GM06990 (cell line): ENCODE measurements around the gene CDK15.
"Not testable (repeated sequence)": the region's sequence is repeated elsewhere in the genome, so short reads cannot be mapped to it uniquely, and the experiment has no call there.

Experiments used
- DNase-seq: peaks from one replicate; pipeline ENCODE4 v3.0.0-alpha.2; 2011; ENCODE audit not compliant: insufficient read length; ENCODE audit errors: extremely low read depth
- H3K27me3 ChIP-seq: replicated peaks from 2 replicates; pipeline ENCODE4 v1.6.0; 2011; ENCODE audit warnings: low read length; ENCODE audit not compliant: control insufficient read depth, insufficient read depth
- H3K36me3 ChIP-seq: 2 replicates; pipeline ENCODE4 v1.5.1; 2011; ENCODE audit warnings: low read length; ENCODE audit not compliant: control insufficient read depth, insufficient read depth
- H3K4me3 ChIP-seq: replicated peaks from 2 replicates; pipeline ENCODE4 v1.5.1; 2011; ENCODE audit warnings: low read depth, mild to moderate bottlenecking, control low read depth, low read length
- TF ChIP-seq, protein P1 (sequence below): IDR thresholded peaks from 2 replicates; pipeline ENCODE4 v1.5.1; 2011; ENCODE audit warnings: low read length, control low read depth, mild to moderate bottlenecking, inconsistent platforms; ENCODE audit not compliant: insufficient read depth, poor library complexity, severe bottlenecking

The CDK15 gene

DNA sequence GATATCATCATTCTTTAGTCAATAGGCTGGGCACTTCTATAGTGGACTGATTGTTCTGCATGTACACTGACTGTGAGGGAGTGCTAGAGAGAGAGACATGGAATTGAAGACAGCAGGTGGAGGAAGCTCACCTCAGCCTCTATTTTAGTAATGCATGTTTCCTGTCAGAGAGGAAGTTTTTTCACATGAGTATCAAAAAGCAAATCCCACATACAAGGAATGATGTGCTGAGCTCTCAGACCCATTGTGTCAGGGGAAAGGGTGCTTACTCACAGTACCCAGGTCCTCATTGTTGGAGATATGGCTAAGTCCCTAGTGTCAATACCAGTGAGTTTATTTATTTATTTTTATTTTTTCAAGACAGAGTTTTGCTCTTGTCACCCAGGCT, 9.9 kb upstream of the CDK15 start:
- Histone ChIP-seq H3K36me3 (no peaks in the 10 kb centered on the region), H3K4me3 (no peak overlapping the region), H3K27me3 (no peaks in the 10 kb centered on the region; the same call in none of the 2 replicates)
- DNase-seq = no peak
- TF ChIP-seq, protein P1, sequence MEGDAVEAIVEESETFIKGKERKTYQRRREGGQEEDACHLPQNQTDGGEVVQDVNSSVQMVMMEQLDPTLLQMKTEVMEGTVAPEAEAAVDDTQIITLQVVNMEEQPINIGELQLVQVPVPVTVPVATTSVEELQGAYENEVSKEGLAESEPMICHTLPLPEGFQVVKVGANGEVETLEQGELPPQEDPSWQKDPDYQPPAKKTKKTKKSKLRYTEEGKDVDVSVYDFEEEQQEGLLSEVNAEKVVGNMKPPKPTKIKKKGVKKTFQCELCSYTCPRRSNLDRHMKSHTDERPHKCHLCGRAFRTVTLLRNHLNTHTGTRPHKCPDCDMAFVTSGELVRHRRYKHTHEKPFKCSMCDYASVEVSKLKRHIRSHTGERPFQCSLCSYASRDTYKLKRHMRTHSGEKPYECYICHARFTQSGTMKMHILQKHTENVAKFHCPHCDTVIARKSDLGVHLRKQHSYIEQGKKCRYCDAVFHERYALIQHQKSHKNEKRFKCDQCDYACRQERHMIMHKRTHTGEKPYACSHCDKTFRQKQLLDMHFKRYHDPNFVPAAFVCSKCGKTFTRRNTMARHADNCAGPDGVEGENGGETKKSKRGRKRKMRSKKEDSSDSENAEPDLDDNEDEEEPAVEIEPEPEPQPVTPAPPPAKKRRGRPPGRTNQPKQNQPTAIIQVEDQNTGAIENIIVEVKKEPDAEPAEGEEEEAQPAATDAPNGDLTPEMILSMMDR = no peak

DNA sequence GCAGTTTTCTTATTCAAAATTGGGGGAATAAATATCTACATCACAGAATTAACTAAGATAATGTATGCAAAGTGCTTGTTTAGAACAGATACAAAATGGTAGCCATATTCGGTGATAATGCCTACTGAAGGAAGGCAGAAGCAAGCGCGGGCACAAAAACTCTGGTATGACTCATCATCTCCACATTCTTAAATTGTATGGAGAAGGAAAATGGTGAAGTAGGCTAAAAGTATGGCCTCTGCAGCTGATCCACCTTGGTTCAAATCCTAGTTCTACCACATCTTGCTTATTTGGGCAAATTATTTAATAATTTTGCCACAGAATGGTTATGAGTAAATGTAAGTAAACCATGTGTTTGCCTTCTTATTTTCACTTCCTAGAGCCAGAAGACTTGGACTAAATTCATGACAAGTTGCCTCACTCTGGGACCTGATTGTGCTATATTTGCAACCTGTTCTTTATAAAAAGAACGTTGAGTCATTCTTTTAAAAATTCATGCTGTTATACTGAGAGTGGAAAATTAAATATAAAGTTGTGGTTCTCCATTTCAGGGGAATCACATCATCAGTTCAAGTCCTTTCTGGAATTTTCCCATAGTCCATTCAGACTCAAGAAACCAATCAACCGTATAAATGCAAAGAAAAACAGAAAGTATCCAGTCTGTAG, 9.0 kb upstream of the CDK15 start:
- TF ChIP-seq, protein P1 = no peak
- no peaks in the 10 kb centered on the region; the same call in none of the 2 replicates for H3K27me3 ChIP-seq
- H3K36me3 ChIP-seq = no peaks in the 10 kb centered on the region
- no peak for DNase-seq
- H3K4me3 ChIP-seq = no peak overlapping the region

DNA sequence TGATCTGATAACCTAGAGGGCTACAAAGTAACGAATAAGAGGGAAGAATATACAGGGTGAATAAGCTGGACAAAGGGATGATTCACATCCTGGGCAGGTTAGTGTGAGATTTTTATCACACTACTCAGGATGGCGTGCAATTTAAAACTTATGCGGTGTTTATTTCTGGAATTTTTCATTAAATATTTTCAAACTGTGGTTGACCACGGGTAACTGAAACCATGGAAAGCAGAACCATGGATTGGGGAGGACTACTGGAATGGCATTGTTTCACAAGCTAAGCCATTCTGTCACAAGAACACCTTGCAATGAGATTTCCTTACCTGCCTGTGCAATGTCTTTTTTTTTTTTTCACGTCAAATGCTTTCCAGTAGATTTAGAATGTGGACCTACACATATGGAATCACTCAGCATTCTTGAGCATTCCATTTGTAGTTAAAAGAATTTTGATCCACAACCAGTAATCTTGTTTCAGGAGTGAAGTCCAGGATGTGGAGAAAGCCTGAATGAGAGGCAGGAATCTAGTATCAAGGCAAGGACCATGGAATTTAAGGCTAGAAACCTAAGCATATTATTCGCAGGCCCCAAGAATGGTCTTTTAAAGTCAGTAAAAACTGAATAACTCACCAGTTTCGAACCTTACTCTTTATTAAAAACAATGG, 8.0 kb upstream of the CDK15 start:
- TF ChIP-seq, protein P1 = no peak
- no peak overlapping the region for H3K4me3 ChIP-seq
- H3K27me3 ChIP-seq = no peaks in the 10 kb centered on the region; the same call in 1 of the 2 replicates
- DNase-seq = no peak
- H3K36me3 ChIP-seq = no peaks in the 10 kb centered on the region

DNA sequence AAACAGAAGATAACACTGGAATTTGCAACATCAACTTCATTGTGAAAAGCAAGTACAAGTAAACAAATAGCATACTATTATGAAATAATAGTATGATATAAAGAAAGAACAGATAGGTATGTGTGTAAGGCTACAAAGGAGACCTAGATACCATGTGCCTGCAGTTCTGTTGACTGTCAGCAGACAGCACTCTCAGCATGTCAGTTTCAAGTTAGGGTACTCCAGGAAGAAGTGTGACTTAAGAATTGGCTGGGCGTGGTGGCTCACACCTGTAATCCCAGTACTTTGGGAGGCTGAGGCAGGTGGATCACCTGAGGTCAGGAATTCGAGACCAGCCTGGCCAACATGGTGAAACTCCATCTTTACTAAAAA, 7.4 kb upstream of the CDK15 start:
- not testable (repeated sequence) for DNase-seq, H3K4me3 ChIP-seq, H3K27me3 ChIP-seq, H3K36me3 ChIP-seq
- TF ChIP-seq, protein P1 = peak; percentile 33

DNA sequence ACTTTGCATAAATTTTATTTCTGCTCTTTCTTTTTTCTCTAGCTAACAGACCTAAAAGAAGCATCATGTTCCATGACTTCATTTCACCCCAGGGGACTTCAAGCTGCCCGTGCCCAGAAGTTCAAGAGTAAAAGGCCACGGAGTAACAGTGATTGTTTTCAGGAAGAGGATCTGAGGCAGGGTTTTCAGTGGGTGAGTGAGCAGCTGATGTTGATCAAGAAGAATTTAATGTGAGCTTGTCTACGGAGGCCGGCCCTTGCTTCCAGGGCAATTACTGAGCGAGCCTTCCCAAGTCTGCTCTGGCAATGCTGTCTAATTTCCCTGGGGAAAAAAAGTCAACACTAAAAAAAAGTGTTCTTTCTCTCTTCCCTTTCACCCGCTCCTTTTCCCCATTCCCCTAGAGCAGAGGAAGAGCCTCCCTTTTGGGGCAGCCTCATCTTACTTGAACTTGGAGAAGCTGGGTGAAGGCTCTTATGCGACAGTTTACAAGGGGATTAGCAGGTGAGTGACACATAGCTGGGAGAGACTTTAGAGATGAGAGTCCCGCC, 1.2 kb downstream of the CDK15 start:
- H3K27me3 ChIP-seq = no peaks in the 10 kb centered on the region; the same call in 1 of the 2 replicates
- H3K4me3 ChIP-seq = no peak overlapping the region
- TF ChIP-seq, protein P1 = no peak
- DNase-seq = no peak
- no peaks in the 10 kb centered on the region for H3K36me3 ChIP-seq
